ENCODE measurements around the gene PET100.

Gene PET100

DNA sequence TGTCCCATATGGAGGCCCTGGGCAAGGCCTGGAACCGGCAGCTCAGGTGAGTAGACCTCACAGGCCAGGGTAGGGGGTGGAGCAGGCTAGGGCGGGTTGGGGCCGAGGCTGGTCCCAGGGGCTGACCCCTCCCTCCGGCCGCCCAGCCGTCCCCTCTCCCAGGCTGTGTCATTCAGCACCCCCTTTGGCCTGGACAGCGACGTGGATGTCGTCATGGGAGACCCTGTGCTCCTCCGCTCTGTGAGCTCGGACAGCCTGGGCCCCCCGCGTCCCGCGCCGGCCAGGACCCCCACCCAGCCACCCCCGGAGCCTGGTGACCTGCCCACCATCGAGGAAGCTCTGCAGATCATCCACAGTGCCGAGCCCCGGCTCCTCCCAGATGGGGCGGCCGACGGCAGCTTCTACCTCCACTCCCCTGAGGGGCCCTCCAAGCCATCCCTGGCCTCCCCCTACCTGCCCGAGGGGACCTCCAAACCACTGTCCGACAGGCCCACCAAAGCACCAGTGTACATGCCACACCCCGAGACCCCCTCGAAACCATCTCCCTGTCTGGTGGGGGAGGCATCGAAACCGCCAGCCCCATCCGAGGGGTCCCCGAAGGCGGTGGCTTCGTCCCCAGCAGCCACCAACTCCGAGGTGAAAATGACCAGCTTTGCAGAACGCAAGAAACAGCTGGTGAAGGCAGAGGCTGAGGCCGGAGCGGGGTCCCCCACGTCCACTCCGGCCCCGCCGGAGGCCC is 17.9 kb upstream of the PET100 start:
- DNase-seq, result no peak

DNA sequence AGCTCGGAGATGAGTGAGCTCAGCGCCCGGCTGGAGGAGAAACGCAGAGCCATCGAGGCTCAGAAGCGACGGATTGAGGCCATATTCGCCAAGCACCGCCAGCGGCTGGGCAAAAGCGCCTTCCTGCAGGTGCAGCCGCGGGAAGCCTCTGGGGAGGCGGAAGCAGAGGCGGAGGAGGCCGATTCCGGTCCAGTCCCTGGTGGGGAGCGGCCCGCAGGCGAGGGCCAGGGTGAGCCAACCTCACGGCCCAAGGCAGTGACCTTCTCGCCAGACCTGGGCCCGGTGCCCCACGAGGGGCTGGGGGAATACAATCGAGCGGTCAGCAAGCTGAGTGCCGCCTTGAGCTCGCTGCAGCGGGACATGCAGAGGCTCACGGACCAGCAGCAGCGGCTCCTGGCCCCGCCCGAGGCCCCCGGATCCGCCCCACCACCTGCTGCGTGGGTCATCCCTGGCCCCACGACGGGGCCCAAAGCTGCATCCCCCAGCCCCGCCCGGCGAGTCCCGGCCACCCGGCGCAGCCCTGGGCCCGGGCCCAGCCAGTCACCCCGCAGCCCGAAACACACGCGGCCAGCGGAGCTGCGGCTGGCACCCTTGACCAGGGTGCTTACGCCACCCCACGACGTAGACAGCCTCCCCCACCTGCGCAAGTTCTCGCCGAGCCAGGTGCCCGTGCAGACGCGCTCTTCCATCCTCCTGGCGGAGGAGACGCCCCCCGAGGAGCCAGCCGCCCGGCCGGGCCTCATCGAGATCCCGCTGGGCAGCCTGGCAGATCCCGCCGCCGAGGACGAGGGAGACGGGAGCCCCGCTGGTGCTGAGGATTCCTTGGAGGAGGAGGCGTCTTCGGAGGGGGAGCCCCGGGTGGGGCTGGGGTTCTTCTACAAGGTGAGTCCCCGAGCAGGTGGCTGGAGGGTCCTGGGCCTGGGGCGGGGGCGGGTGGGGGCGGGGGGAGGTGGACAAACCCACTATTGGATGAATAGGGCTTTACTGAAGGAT is 17.0 kb upstream of the PET100 start:
- DNase-seq, result no peak

DNA sequence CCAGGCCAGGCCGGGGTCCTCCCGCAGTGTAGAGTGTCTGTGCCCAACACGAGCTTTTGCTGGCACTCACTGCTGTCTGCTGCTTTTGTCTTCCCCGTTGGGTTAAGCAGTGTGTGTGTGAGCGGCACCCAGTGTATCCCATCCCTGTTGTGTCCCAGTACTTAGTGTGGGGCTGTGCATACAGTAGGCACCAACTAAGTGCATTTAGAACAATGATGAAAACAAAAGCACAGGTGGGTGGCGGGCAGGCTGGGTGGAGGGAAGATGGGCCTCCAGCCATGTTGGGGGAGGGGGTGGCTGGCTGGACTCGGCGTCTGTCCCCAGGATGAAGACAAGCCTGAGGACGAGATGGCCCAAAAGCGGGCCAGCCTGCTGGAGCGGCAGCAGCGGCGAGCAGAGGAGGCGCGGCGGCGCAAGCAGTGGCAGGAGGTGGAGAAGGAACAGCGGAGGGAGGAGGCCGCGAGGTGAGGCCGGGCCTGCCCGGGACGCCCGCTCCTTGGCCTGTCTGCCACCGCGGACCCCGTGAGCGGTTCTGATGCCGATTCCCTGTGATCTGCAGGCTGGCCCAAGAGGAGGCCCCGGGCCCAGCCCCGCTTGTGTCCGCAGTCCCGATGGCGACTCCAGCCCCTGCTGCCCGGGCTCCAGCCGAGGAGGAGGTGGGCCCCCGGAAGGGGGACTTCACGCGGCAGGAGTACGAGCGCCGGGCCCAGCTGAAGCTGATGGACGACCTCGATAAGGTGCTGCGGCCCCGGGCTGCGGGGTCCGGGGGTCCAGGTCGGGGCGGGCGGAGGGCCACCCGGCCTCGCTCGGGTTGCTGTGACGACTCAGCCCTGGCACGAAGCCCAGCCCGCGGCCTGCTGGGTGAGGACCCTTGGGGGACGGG is 14.5 kb upstream of the PET100 start:
- DNase-seq, result no peak

DNA sequence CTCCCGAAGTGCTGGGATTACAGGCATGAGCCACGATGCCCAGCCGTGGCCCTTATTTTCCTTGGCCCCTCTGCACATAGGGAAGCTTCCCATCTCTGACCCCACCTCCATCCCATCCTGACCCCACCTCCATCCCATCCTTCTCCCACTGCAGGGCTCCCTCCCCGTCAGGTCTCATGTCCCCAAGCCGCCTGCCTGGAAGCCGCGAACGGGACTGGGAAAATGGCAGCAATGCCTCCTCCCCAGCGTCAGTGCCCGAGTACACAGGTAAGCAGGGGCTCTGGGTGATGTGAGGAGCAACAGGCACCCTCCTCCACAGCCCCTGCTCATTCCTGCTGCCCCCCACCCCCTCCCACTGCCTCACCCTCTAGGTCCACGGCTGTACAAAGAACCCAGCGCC is 12.4 kb upstream of the PET100 start:
- DNase-seq, result no peak

DNA sequence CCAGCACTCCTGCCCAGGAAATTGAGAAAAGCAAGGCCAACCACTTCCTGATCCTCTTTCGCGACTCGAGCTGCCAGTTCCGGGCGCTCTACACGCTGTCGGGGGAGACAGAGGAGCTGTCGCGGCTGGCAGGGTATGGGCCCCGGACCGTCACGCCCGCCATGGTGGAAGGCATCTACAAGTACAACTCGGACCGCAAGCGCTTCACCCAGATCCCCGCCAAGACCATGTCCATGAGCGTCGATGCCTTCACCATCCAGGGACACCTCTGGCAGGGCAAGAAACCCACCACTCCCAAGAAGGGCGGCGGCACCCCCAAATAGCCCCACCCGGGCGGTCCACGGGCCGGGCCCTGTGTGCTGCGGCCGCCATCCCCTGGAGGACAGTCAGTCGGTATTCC is 11.9 kb upstream of the PET100 start:
- no peak for DNase-seq

DNA sequence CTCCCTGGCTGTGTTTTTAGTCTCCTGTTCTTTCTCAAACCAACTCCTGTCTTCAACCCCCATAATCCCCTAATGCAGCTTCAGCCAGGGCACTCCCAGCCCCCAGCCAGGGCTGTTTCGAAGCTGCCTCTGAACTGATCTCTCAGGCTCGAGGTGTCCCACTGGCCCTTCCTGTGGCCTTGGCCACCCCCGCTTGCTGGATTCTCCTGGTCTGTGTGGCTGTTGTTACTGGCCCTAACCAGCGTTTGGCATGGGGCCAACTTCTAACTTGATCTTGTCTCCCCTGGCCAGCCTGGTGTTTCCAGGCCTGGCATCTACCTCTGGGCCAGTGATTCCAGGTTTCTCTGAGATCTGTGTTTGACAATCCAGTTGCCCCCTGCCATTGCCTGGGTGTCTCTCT is 11.2 kb upstream of the PET100 start:
- DNase-seq, result peak in 3 of 56 donors; percentile 2 to 8 (median 5)

DNA sequence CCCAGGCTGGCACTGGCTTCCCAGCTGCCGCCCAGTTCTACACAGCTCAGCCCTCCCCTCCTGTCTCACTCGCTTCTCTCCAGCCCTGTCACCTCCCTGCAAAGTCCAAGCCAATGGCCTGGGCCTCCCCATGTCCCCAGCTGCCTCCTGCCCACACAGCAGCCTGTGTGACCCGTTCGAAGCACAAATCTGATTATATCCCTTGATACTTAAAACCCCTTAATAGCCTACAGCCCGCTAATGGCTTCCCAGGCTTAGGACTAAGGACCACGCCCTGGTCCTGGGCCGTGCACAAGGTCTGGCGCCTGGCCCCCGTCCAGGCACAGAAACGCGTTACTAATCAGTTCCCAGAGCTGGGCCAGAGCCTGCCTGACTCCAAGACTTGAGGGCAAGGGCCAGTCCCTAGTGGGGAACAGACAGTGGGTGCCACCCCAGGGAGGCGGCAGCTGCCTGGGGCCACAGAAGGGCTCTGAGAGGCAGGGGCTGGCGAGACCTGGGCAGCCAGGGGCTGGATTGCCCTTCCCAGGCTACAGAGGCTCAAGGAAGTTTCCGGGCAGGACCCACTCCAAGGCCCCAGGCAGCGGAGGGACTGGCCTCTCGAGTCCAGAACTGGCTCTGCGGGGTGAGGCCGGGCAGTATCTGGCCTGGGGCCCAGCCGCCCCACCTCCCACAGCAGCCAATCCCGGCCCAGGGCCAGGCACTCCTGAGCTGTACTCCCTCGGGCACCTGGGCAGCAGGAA is 10.7 kb upstream of the PET100 start:
- DNase-seq, result peak in 3 of 56 donors; percentile 3 to 24 (median 13)

DNA sequence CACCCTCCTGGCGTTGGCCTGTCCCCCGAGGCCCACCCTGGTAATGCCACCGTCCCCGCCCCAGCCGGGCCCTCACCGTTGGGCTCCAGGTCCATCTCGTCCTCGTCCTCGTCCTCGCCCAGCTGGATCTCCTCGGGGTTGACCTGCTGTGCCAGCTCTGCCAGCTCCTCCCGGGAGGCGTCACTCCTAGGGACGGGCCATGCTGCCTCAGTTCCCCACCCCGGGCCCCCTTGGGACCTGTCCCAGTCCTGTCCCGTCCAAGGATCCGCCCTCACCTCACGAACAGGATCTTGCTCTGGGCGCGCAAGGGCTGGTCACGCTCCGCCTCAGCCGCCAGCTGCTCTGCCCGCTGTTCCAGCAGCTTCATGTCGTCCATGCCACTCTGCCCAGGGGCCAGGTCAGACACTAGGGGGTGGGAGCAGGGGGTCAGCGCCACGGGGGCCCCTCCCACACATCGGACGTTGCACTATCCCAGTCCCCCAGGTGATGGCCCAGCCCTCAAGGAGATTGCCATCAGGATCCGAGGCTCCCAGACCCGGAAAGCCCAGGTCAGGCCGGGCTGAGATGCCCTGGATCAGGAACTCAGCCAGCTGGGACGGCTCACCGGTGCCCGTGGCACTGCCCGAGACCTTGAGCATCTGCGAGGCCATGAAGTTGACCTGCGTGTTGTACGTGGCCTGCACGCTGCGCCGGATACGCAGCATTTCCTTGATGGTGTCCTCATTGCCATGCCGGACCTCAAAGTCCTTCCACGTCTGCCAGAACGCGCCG is 9.7 kb upstream of the PET100 start:
- no peak for DNase-seq

DNA sequence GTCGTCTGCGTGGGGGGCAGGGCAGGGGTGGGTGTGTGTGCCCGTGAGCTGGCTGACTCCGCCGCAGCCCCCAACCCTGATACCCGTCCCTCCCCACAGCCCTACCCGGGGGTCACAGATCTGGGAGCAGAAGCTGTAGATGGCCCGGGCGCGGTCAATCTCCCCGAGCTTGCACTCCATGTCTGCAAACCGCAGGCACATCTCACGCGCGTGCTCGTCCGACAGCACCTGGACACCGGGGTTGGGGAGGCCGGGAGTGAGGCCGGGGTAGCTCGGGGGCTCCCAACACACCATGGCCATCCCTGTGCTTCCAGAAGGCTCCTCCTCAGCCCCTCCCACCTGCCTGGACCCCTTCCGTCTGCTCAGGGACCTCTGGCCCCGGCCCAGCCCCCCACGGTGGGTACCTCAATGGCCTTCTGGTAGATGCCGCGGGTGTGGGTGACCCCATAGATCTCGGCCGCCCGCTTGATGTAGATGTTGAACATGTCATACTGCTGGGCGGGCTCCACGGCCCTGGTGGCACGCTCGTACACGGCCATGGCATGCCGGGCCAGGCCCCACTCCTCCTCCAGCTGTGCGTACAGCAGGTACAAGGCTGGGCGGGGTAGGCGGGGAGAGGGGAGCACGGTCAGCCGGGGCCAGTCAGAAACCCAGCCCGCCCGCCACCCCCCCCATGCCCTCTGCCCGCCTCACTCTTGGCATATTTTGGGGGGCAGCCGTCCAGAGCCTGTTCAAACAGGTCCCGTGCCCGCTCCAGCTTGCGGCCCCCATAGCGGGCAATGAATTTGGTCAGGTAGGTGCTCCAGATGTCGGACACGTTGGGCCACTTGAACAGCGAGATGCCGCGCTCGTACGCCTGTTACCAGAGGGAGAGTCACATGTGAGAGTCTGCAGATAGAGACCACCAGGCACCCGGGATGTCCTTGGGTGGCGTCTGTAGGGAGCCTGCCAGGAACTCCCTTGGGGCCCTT is 8.9 kb upstream of the PET100 start:
- no peak for DNase-seq

DNA sequence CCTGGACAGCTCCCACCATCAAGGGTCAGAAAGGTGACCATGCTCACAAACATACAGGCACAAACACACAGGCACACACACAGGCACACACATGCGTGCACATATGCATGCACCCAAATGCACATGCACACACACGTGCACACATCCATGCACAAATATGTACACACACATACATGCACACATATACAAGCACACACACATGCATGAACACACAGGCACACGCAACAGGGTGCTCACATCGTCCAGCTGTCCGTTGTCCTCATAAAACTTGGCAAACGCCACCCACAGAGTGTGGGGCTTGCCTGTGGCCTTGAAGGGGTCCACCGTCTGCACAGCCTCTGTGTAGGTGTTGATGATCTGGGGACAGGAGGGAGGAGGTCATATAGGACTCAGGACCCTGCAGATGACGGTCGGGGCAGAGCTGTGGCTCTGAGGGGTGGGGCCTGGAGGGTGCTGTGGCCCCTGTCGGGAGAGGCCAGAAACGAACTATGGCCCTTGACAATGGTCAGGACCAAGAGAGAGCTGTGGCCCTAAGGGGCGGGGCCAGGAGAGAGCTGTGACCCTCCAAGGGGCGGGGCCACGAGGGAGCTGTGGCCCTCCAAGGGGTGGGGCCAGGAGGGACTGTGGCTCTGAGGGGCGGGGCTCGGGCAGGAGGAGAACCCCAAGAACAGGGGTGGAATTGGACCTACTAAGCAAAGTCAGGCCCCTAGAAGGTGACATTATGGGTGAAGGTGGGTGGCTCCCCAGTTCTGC is 6.5 kb upstream of the PET100 start:
- no peak for DNase-seq

DNA sequence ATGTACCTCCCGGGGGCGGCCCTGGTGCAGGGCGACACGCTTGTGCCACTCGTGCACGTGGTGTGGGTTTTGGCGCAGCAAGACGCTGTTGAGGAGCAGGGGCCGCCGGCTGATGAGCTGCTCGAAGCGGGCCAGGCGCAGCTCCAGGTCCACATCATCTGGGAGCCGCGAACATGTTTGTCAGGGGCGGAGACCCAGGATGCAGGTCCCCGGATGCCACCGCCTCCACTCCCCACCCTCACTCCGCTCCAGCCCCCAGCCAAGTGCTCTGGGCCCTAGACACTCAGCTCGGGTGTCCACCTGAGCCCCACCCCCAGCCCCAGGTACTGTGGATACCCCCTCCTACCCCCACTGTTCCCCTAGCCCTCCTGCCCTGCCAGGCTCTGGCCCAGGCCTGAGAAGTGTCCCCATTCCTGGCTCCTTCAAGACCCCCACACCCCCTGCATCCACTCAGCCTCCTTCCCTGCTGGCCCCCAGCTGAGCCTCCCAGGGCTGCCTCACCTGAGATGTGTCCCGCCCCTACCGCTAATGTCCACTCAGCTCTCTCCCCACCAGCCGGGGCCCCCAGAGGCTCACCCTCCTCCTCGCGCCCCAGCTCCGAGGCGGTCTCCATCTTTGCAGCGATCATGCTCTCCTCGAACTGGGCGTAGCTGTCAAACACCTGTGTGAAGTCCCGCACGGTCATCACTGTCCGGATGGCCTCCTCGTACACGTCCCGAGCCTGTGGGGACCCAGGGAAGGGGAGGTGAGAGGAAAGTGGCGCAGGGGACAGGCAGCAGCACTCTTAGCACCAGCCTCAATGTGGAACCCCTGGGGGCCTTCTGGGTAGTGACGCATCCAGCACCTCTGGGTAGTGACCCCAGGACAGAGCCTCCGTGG is 5.6 kb upstream of the PET100 start:
- DNase-seq, result no peak

DNA sequence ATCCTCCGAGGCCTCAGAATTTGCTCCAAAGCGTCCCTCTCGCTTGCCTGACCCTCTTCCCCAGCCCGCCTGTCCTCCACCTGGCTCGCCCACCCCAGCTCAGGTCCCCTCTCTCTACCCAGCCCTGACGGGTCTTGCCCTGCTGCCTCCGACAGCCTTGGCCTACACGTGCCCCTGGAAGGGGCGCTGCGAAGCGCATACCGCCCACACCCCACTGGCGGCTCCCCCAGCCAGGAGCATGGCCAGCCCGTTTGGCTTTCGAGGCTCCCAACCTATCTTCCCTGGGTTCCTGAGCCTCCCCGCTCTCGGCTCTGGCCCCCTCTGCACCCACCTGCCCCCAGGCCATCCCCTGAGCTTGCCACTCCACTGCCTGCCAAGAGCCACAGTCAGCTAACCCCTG is 4.8 kb upstream of the PET100 start:
- no peak for DNase-seq

DNA sequence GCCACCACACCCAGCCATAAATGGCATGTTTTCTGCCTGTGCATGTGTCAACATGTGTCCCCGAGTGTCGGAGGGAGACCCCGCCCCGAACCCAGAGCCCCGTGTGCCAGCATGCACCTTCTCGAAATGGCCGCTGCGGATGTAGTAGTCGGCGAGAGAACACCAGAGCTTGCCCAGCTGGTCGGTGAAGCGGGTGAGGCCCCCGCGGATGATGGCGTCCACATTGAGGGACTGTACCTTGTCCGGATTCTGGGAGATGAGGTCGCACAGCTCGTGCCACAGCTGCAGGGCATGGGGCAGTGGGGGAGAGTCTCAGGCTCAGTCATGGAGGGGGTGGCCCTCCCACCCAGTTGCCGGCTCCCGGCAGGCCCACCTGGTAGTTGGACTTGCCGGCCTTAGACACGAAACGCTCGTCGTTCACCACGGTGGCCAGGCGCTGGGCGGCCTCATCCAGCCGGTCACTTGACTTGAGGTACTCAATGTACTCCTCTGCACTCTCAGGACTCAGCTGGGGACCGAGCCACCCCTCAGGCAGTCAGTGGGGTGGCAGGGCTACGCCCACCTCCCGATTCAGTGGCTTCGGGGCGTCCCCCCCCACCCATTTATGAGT is 3.7 kb upstream of the PET100 start:
- DNase-seq, result no peak

DNA sequence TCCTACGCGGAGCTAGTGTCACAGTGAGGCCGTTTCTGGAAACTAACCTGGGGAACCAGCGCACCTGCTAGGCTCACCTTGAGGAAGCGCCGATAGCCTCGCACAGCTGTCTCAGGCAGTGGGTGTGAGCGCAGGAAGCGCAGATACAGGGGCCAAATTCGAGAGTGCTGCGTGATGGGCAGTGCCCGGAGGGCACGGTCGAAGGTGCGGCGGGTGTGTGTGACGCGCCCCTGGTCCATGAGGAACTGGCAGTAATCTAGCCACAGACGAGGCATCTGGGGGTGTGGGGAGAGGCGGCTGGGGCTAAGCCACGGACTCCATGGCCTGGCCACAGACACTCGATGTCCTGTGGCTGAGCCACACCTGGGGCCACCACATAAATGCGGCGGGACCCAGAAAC is 2.4 kb upstream of the PET100 start:
- DNase-seq, result no peak

DNA sequence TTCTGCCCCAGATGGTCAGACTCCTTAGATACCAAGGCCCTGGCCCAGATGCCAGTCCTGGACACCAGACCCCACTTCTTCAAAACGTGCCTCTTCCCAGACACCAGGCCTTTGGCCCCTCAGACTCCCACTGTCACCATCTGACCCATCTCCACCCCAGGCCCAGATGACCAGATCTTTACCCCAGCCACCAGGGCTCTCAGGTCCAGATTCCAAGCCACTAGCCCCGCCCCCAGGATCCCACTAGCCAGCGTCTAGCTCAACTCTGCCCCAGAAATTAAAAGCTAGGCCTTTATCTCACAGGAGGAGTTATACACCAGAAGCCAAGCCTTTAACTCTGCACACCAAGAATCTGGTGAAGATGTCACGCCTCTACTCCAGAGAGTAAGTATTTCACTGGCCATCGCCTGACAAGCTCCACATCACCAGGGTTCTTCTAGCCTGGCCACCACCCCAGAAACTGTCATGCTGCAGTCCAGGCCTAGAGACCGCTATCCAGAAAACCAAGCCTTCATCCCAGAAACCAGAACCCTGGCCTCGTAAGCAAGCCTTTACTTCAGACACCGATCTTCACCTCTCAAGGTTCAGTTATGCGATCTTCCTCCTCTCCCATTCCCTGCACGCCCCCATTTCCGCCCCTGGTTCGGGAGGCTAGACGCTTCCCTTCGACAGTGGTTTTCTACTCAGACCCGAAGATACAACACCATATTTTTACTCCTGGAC is 843 bp upstream of the PET100 start:
- no peak for DNase-seq

DNA sequence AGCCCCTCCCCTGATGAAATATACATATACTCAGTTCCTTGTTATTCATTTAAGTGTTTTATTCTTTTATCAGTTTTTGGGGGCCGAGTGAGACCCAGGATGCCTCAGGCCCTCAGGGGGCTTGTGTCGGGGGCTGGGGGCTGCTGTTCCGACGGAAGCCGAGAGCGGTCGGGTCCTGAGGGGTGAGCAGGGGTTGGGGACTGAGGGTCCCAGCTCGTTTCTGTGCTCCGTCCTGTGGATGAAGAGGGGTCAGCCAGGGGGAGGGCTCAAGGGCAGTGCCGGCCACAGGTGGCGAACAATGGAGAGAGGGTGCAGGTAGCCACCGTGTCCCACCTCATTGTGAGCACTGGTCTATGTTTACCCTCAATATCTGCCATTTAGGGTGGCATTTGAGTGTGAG is 2.0 kb downstream of the PET100 start:
- no peak for DNase-seq

All from nucleus accumbens (tissue), 56 donors.